A549 treated with Mapracorat at 1 μM for 4 hours (cell line): ENCODE data around the gene GMEB1. TPM values are rescaled to one million over a fixed set of nuclear protein-coding genes. Genes with fewer than 3 reads are reported as not detected.

ENCODE experiments used
- total RNA-seq: library from RNA; stranded (reverse); fragments of 200-300 nt; extraction: Qiagen RNA extraction; gene quantifications from 5 replicates; pipeline ENCODE4 v1.2.3, GENCODE V29; 2022

The GMEB1 gene, protein sequence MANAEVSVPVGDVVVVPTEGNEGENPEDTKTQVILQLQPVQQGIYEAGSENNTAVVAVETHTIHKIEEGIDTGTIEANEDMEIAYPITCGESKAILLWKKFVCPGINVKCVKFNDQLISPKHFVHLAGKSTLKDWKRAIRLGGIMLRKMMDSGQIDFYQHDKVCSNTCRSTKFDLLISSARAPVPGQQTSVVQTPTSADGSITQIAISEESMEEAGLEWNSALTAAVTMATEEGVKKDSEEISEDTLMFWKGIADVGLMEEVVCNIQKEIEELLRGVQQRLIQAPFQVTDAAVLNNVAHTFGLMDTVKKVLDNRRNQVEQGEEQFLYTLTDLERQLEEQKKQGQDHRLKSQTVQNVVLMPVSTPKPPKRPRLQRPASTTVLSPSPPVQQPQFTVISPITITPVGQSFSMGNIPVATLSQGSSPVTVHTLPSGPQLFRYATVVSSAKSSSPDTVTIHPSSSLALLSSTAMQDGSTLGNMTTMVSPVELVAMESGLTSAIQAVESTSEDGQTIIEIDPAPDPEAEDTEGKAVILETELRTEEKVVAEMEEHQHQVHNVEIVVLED
- total RNA-seq = 5.5 to 6.3 TPM (median 5.7 TPM) in 5 replicates

DNA sequence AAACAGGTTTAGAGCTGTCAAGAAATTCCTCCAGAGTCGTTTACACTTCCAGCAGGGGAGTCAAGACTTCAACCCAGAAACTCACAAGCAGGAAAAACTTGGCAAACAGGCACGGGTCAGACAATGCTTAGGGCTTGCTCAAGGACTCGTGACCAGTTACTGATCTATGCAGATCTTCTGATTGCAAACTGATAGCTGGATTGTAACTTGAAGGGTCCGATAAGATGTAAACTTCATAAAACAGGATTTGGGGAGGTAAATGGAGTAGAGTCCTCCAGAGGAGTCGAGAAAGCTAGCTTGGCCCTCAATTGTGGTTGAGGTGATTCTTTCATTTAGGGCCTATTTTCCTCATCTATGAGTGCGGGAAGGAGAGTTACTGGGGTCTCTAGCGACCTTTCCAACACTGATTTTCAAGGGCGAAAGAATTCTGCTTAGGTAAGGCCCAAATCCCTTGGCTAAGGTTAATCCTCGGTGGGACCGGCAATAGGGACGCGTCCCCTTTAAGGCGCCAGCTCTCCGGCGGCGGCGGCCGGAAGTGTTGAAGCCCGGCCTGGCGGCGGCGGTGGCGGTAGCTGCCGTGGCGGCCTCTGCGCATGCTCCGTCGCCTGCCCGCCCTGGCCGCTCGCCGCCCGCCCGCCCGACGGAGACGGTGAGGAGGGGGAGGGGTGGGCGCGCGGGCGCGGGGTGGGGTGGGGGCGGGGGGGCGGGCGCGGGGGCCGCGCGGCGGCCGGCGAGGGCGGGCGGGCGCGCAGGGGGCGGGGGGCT, at the start of gene GMEB1:
Gene GMEB1 (plus strand): TSS at position 594 of the 765 bp plus-strand sequence. CDS start 14,829 bp downstream, outside the sequence.

GRCh38 chr1:28642847-28643635, 25.5 kb upstream of the GMEB1 start, which contains the start of gene TAF12:
TSS of gene TAF12 (minus strand) at chr1:28643067. CDS start at chr1:28622081, 20,986 bp downstream.

DNA sequence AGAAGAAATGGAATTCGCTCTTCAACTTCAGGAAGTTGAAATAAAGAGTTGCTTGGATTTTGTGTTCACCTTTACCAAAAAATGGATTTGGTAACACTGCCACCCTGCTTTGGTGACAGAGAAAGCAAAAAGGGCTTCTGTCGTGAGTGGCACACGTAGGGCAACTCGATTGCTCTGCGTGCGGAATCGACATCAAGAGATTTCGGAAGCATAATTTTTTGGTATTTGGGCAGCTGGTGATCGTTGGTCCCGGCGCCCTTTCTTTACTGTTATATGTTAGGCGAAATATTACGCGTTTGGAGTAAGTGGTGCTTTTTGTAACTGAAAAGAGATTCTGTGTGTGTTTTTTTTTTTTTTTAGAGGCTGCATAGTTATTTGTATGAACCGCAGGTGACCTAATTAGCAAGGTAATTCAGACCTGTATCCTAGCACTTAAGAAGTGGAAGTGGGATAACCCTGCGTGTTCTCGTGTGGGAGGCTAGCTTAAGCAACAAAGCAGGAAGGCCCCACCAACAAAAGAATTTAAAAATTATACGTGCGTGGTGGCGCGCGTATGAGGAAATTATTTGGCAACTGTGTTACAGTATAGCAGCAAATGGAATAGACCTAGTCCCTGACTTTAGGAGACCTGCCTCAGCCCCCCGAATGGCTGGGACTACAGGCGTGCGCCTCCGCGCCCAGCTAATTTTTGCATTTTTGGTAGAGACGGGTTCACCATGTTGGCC, 19.9 kb upstream of the GMEB1 start, which contains the start of gene RNU11:
Gene RNU11 (plus strand): TSS at position 127 of the 725 bp plus-strand sequence.

GRCh38 chr1:28736450-28737306, 68.1 kb downstream of the GMEB1 start, which contains the start of gene YTHDF2:
TSS of gene YTHDF2 (plus strand) at chr1:28736940. CDS start at chr1:28737121, 181 bp downstream.

Other genes with a start within 250 kb of the GMEB1 start
- gene RCC1, start 162.7 kb upstream of the GMEB1 start, total RNA-seq = 67.2 to 83.0 TPM (median 75.8 TPM) in 5 replicates
- gene TRNAU1AP, start 115.7 kb upstream of the GMEB1 start, total RNA-seq = 19.8 to 27.3 TPM (median 23.3 TPM) in 5 replicates
- gene RAB42, start 76.5 kb upstream of the GMEB1 start, total RNA-seq = 2.9 to 3.5 TPM (median 3.1 TPM) in 5 replicates
- 11.9 to 13.6 TPM (median 13.0 TPM) in 5 replicates for gene TAF12, start 25.7 kb upstream of the GMEB1 start, total RNA-seq
- gene RNU11, start 20.2 kb upstream of the GMEB1 start, total RNA-seq = not detected in 5 replicates
- 51.6 to 57.5 TPM (median 53.3 TPM) in 5 replicates for gene YTHDF2, start 68.2 kb downstream of the GMEB1 start, total RNA-seq
- 0.01 to 0.02 TPM (median 0.02 TPM) in 4 of 5 replicates, not detected in the other for gene OPRD1, start 143.4 kb downstream of the GMEB1 start, total RNA-seq
- gene EPB41, start 245.8 kb downstream of the GMEB1 start, total RNA-seq = 3.7 to 5.4 TPM (median 3.9 TPM) in 5 replicates